PFSK-1 (cell line): Measurements from ENCODE around the gene THRB.

Source experiments
- FOXP2 ChIP-seq: optimal IDR thresholded peaks from 2 replicates; pipeline ENCODE3; 2011; ENCODE audit warnings: borderline replicate concordance, control low read depth, inconsistent platforms; ENCODE audit not compliant: insufficient read depth; ENCODE audit errors: extremely low read length, extremely low read depth
- POLR2AphosphoS5 ChIP-seq: IDR thresholded peaks from 2 replicates; pipeline ENCODE4 v1.6.1; 2012; ENCODE audit warnings: low read depth, mild to moderate bottlenecking, control low read depth, low read length, moderate library complexity
- SIN3A ChIP-seq: IDR thresholded peaks from 2 replicates; pipeline ENCODE4 v1.6.1; 2012; ENCODE audit warnings: mild to moderate bottlenecking, low read length, moderate library complexity, borderline replicate concordance; ENCODE audit not compliant: insufficient read depth
- TAF1 ChIP-seq: IDR thresholded peaks from 2 replicates; pipeline ENCODE4 v1.6.1; 2012; ENCODE audit warnings: low read length, control low read depth, borderline replicate concordance; ENCODE audit not compliant: insufficient read depth
- TF ChIP-seq, protein P1 (sequence below), 2 experiments: IDR thresholded peaks; 2 replicates each; pipeline versions ENCODE4 v1.6.1 to v1.8.0; 2011 to 2012; ENCODE audit warnings: low read depth in 2 of 2, low read length in 2 of 2, control low read depth in 1 of 2, inconsistent platforms in 1 of 2, mild to moderate bottlenecking in 1 of 2, moderate library complexity in 1 of 2; ENCODE audit not compliant: insufficient read depth in 1 of 2

DNA sequence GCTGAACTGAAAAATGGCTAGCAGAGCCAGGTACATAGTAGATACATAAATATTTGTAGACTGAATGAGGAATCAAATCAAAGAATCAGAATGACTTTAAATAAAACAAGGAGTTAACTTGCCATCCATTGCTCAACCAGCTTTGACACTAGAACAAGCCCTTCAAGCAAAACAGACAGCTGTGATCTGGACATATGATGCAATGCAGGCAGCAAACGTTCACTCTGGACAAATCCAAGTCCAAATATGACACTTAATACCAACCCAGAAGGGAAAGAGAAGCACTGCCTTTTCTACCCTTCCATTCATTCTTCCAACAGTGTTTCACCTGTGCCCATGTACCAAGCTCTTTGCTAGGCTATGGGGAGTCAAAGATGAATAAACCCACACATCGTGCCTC is 4.5 kb downstream of the THRB start:
- TF ChIP-seq SIN3A (no peak), TAF1 (no peak), POLR2AphosphoS5 (no peak), FOXP2 (no peak)
- TF ChIP-seq, protein P1, sequence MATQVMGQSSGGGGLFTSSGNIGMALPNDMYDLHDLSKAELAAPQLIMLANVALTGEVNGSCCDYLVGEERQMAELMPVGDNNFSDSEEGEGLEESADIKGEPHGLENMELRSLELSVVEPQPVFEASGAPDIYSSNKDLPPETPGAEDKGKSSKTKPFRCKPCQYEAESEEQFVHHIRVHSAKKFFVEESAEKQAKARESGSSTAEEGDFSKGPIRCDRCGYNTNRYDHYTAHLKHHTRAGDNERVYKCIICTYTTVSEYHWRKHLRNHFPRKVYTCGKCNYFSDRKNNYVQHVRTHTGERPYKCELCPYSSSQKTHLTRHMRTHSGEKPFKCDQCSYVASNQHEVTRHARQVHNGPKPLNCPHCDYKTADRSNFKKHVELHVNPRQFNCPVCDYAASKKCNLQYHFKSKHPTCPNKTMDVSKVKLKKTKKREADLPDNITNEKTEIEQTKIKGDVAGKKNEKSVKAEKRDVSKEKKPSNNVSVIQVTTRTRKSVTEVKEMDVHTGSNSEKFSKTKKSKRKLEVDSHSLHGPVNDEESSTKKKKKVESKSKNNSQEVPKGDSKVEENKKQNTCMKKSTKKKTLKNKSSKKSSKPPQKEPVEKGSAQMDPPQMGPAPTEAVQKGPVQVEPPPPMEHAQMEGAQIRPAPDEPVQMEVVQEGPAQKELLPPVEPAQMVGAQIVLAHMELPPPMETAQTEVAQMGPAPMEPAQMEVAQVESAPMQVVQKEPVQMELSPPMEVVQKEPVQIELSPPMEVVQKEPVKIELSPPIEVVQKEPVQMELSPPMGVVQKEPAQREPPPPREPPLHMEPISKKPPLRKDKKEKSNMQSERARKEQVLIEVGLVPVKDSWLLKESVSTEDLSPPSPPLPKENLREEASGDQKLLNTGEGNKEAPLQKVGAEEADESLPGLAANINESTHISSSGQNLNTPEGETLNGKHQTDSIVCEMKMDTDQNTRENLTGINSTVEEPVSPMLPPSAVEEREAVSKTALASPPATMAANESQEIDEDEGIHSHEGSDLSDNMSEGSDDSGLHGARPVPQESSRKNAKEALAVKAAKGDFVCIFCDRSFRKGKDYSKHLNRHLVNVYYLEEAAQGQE (IDR thresholded peaks at IDR 0.05; ENCODE audit: insufficient read depth in 1 of 2, low read depth in 2 of 2, low read length in 2 of 2): no peak
